ENCODE measurements around the gene MYL5.

- TF ChIP-seq EZH2 (IDR thresholded peaks at IDR 0.05; ENCODE audit: borderline replicate concordance, insufficient read depth, low read length, poor library complexity, severe bottlenecking): no peak
- TF ChIP-seq CTCF (IDR thresholded peaks at IDR 0.05; ENCODE audit: poor library complexity, severe bottlenecking): no peak
- no peak for TF ChIP-seq POLR2AphosphoS5 (IDR thresholded peaks at IDR 0.05)
- no peak for TF ChIP-seq TAF1 (IDR thresholded peaks at IDR 0.05; ENCODE audit: low read depth)
- no peak for TF ChIP-seq REST (IDR thresholded peaks at IDR 0.05; ENCODE audit: borderline replicate concordance)
- TF ChIP-seq MXI1 (conservative IDR thresholded peaks at IDR 0.05; ENCODE audit: poor library complexity, severe bottlenecking): no peak
- no peak for TF ChIP-seq RAD21 (conservative IDR thresholded peaks at IDR 0.05)
Observed at GRCh38 chr4:706834-707598, 32.7 kb downstream of the MYL5 start.

All from neural cell (in vitro differentiated cells).